HEK293 (cell line): ENCODE results near the gene CWC25.

Source experiments
- CTCF ChIP-seq: fragments of 450-650 bp; formaldehyde crosslinking; IDR thresholded peaks from 2 replicates; pipeline ENCODE4 v1.5.1; 2016; ENCODE audit warnings: missing biosample characterization, missing genetic modification characterization
- PBX3 ChIP-seq: sonication (generic); formaldehyde crosslinking; IDR thresholded peaks from 2 replicates; pipeline ENCODE4 v1.8.1; 2022; ENCODE audit warnings: mild to moderate bottlenecking, moderate library complexity, missing genetic modification reagents
- PRDM10 ChIP-seq: fragments of 450-650 bp; formaldehyde crosslinking; IDR thresholded peaks from 2 replicates; pipeline ENCODE4 v1.5.1; 2016; ENCODE audit warnings: missing biosample characterization, missing genetic modification characterization
- SCRT1 ChIP-seq: fragments of 450-650 bp; formaldehyde crosslinking; IDR thresholded peaks from 2 replicates; pipeline ENCODE4 v1.5.1; 2016; ENCODE audit warnings: missing biosample characterization, missing genetic modification characterization, borderline replicate concordance
- WT1 ChIP-seq: fragments of 450-650 bp; formaldehyde crosslinking; IDR thresholded peaks from 2 replicates; pipeline ENCODE4 v1.5.1; 2016; ENCODE audit warnings: missing biosample characterization, missing genetic modification characterization
- ZBTB8A ChIP-seq: fragments of 450-650 bp; formaldehyde crosslinking; IDR thresholded peaks from 2 replicates; pipeline ENCODE4 v1.5.1; 2016; ENCODE audit warnings: missing biosample characterization, missing genetic modification characterization
- ZNF169 ChIP-seq: fragments of 450-650 bp; formaldehyde crosslinking; IDR thresholded peaks from 2 replicates; pipeline ENCODE4 v1.5.1; 2016; ENCODE audit warnings: missing biosample characterization, missing genetic modification characterization
- ZNF248 ChIP-seq: fragments of 450-650 bp; formaldehyde crosslinking; IDR thresholded peaks from 2 replicates; pipeline ENCODE4 v1.5.1; 2017; ENCODE audit warnings: missing biosample characterization, missing genetic modification characterization
- ZNF362 ChIP-seq: fragments of 450-650 bp; formaldehyde crosslinking; IDR thresholded peaks from 2 replicates; pipeline ENCODE4 v1.5.1; 2016; ENCODE audit warnings: missing biosample characterization, missing genetic modification characterization
- ZNF394 ChIP-seq: fragments of 450-650 bp; formaldehyde crosslinking; IDR thresholded peaks from 2 replicates; pipeline ENCODE4 v1.5.1; 2016; ENCODE audit warnings: missing biosample characterization, missing genetic modification characterization, mild to moderate bottlenecking, moderate library complexity, borderline replicate concordance
- ZNF548 ChIP-seq: fragments of 450-650 bp; formaldehyde crosslinking; IDR thresholded peaks from 2 replicates; pipeline ENCODE4 v1.5.1; 2016; ENCODE audit warnings: missing biosample characterization, missing genetic modification characterization
- ZNF596 ChIP-seq: fragments of 450-650 bp; IDR thresholded peaks from 2 replicates; pipeline ENCODE4 v1.5.0; 2018; ENCODE audit warnings: missing biosample characterization, mild to moderate bottlenecking, missing genetic modification characterization, moderate library complexity
- ZNF660 ChIP-seq: fragments of 450-650 bp; IDR thresholded peaks from 2 replicates; pipeline ENCODE4 v1.5.1; 2018; ENCODE audit warnings: missing biosample characterization, mild to moderate bottlenecking, missing genetic modification characterization
- ZNF776 ChIP-seq: fragments of 450-650 bp; formaldehyde crosslinking; IDR thresholded peaks from 2 replicates; pipeline ENCODE4 v1.5.0; 2017; ENCODE audit warnings: missing biosample characterization, missing genetic modification characterization, borderline replicate concordance
- ZSCAN30 ChIP-seq: fragments of 450-650 bp; IDR thresholded peaks from 2 replicates; pipeline ENCODE4 v1.5.1; 2018; ENCODE audit warnings: missing biosample characterization, mild to moderate bottlenecking, missing genetic modification characterization, moderate library complexity
- TF ChIP-seq, protein P1 (sequence below): fragments of 450-650 bp; formaldehyde crosslinking; IDR thresholded peaks from 2 replicates; pipeline ENCODE4 v1.5.1; 2016; ENCODE audit warnings: missing biosample characterization, missing genetic modification characterization, low read depth
- TF ChIP-seq, protein P2 (sequence below): fragments of 450-650 bp; formaldehyde crosslinking; IDR thresholded peaks from 2 replicates; pipeline ENCODE4 v1.5.1; 2017; ENCODE audit warnings: missing biosample characterization, mild to moderate bottlenecking, missing genetic modification characterization, moderate library complexity
- TF ChIP-seq, protein P3 (sequence below): fragments of 450-650 bp; formaldehyde crosslinking; IDR thresholded peaks from 2 replicates; pipeline ENCODE4 v1.5.1; 2016; ENCODE audit warnings: missing biosample characterization, missing genetic modification characterization
- TF ChIP-seq, protein P4 (sequence below): fragments of 450-650 bp; formaldehyde crosslinking; IDR thresholded peaks from 2 replicates; pipeline ENCODE4 v1.5.1; 2016; ENCODE audit warnings: missing biosample characterization, missing genetic modification characterization
- TF ChIP-seq, protein P5 (sequence below): fragments of 450-650 bp; formaldehyde crosslinking; IDR thresholded peaks from 2 replicates; pipeline ENCODE4 v1.5.1; 2016; ENCODE audit warnings: missing biosample characterization, missing genetic modification characterization

CWC25 gene

DNA sequence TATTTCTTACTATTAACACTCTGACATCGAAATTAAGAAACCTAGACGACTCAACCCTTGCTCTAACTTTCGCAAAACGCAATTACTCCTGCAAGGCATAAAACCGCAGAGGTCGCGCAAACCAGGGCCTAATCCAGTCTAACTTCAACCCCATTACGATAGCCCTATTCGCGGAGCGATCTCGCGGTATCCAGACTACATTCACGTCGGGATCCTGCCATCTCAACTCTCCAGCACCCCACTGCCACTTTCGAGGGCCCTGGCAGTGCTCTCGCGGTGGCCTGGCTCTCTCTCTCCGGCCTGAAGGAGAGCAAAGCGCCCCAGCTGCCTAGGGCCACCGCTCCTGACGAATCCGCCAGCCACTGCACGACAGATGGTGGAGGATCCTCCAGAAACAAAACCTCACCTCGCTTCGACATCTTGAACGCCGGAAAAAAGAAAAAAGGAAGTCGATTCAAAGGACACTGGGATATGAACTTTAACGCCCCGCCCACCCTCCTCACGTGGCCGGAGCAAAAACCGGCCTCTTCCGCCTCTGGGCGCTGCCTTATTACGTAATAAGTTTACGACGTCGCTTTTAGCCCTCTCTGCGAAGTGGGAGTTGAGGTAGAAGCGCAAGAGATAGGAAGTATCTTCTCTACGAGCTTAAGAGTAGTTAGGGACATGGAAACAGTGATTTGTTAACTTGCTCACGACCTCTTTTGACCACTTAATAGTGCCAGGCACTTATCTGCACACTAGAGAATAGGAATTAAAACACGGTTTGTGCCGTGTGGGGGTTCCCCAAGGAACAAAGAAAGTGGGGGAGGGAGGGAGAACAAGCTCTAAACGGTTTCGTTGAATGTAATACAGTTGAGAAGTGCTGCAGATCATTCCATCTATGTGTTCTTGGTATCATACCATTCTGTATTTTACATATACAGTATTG lies 28.4 kb upstream of the CWC25 start, which contains the start of gene RPL23 (continued):
- TF ChIP-seq CTCF = no peak
- TF ChIP-seq, protein P1, sequence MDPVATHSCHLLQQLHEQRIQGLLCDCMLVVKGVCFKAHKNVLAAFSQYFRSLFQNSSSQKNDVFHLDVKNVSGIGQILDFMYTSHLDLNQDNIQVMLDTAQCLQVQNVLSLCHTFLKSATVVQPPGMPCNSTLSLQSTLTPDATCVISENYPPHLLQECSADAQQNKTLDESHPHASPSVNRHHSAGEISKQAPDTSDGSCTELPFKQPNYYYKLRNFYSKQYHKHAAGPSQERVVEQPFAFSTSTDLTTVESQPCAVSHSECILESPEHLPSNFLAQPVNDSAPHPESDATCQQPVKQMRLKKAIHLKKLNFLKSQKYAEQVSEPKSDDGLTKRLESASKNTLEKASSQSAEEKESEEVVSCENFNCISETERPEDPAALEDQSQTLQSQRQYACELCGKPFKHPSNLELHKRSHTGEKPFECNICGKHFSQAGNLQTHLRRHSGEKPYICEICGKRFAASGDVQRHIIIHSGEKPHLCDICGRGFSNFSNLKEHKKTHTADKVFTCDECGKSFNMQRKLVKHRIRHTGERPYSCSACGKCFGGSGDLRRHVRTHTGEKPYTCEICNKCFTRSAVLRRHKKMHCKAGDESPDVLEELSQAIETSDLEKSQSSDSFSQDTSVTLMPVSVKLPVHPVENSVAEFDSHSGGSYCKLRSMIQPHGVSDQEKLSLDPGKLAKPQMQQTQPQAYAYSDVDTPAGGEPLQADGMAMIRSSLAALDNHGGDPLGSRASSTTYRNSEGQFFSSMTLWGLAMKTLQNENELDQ (tag by site-specific recombination) = no peak
- TF ChIP-seq ZNF248 (tag by site-specific recombination) = no peak
- TF ChIP-seq, protein P2, sequence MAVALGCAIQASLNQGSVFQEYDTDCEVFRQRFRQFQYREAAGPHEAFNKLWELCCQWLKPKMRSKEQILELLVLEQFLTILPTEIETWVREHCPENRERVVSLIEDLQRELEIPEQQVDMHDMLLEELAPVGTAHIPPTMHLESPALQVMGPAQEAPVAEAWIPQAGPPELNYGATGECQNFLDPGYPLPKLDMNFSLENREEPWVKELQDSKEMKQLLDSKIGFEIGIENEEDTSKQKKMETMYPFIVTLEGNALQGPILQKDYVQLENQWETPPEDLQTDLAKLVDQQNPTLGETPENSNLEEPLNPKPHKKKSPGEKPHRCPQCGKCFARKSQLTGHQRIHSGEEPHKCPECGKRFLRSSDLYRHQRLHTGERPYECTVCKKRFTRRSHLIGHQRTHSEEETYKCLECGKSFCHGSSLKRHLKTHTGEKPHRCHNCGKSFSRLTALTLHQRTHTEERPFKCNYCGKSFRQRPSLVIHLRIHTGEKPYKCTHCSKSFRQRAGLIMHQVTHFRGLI (tag by site-specific recombination) = no peak
- no peak for TF ChIP-seq ZNF596 (tag by site-specific recombination)
- peak; percentile 98 for TF ChIP-seq ZNF362 (tag by site-specific recombination)
- TF ChIP-seq SCRT1 (tag by site-specific recombination) = no peak
- TF ChIP-seq, protein P3, sequence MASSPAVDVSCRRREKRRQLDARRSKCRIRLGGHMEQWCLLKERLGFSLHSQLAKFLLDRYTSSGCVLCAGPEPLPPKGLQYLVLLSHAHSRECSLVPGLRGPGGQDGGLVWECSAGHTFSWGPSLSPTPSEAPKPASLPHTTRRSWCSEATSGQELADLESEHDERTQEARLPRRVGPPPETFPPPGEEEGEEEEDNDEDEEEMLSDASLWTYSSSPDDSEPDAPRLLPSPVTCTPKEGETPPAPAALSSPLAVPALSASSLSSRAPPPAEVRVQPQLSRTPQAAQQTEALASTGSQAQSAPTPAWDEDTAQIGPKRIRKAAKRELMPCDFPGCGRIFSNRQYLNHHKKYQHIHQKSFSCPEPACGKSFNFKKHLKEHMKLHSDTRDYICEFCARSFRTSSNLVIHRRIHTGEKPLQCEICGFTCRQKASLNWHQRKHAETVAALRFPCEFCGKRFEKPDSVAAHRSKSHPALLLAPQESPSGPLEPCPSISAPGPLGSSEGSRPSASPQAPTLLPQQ (tag by site-specific recombination) = 0 out of 2 replicates have a peak, but pooled peaks have one; percentile 59
- peak; percentile 80; the same call in 1 of the 2 replicates for TF ChIP-seq ZNF660 (tag by site-specific recombination)
- no peak for TF ChIP-seq ZNF776 (tag by site-specific recombination)
- TF ChIP-seq ZNF548 (tag by site-specific recombination) = no peak
- TF ChIP-seq, protein P4, sequence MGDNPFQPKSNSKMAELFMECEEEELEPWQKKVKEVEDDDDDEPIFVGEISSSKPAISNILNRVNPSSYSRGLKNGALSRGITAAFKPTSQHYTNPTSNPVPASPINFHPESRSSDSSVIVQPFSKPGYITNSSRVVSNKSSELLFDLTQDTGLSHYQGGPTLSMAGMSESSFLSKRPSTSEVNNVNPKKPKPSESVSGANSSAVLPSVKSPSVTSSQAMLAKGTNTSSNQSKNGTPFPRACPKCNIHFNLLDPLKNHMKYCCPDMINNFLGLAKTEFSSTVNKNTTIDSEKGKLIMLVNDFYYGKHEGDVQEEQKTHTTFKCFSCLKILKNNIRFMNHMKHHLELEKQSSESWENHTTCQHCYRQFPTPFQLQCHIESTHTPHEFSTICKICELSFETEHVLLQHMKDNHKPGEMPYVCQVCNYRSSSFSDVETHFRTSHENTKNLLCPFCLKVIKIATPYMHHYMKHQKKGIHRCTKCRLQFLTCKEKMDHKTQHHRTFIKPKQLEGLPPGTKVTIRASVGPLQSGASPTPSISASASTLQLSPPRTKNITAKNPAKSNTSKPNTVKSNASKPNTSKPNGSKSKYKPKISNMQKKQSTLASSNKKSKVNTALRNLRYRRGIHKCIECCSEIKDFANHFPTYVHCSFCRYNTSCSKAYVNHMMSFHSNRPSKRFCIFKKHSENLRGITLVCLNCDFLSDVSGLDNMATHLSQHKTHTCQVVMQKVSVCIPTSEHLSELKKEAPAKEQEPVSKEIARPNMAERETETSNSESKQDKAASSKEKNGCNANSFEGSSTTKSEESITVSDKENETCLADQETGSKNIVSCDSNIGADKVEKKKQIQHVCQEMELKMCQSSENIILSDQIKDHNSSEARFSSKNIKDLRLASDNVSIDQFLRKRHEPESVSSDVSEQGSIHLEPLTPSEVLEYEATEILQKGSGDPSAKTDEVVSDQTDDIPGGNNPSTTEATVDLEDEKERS (tag by site-specific recombination) = no peak
- no peak; the same call in 1 of the 2 replicates for TF ChIP-seq PRDM10 (tag by site-specific recombination)
- peak; percentile 76; the same call in 1 of the 2 replicates for TF ChIP-seq ZNF394
- TF ChIP-seq ZNF169 (tag by site-specific recombination) = no peak
- peak; percentile 88 for TF ChIP-seq ZBTB8A (tag by site-specific recombination)
- peak; percentile 32; the same call in 1 of the 2 replicates for TF ChIP-seq WT1 (tag by site-specific recombination)
- TF ChIP-seq ZSCAN30 = 0 out of 2 replicates have a peak, but pooled peaks have one; percentile 37
- TF ChIP-seq PBX3 (CRISPR knock-in tag) = no peak
- TF ChIP-seq, protein P5, sequence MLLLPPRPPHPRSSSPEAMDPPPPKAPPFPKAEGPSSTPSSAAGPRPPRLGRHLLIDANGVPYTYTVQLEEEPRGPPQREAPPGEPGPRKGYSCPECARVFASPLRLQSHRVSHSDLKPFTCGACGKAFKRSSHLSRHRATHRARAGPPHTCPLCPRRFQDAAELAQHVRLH = peak; percentile 74; the same call in 1 of the 2 replicates
